GM20000 (cell line): ENCODE data around the gene ADAMTS19.
"Not testable (repeated sequence)": the region's sequence is repeated elsewhere in the genome, so short reads cannot be mapped to it uniquely, and the experiment has no call there.

ENCODE experiments used
- DNase-seq: peaks from one replicate; pipeline ENCODE4 v3.0.0; 2012; ENCODE audit warnings: low spot score
- TF ChIP-seq, protein P1 (sequence below): IDR thresholded peaks from 2 replicates; pipeline ENCODE4 v1.5.1; 2012; ENCODE audit warnings: mild to moderate bottlenecking, control low read depth; ENCODE audit errors: extremely low read depth, missing control alignments

The ADAMTS19 gene

DNA sequence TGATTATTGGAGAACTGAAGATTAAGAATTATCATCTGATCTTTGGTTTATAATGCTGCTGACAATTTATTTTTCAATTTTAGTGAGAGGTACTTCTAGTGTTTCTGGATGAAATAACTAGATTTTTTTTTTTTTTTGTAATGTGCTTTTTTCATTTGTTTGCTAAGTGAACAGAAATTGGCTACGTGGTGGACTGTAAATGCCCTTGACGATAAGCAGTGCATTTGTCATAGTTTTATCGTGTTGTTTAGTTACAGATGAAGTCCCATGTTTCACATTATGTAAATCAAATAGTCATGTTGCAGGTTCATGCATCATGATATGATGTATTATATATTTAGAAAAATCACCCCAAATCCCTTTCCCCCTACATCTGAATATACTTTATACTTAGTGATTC is 81.0 kb downstream of the ADAMTS19 start:
- DNase-seq, result no peak
- TF ChIP-seq, protein P1, sequence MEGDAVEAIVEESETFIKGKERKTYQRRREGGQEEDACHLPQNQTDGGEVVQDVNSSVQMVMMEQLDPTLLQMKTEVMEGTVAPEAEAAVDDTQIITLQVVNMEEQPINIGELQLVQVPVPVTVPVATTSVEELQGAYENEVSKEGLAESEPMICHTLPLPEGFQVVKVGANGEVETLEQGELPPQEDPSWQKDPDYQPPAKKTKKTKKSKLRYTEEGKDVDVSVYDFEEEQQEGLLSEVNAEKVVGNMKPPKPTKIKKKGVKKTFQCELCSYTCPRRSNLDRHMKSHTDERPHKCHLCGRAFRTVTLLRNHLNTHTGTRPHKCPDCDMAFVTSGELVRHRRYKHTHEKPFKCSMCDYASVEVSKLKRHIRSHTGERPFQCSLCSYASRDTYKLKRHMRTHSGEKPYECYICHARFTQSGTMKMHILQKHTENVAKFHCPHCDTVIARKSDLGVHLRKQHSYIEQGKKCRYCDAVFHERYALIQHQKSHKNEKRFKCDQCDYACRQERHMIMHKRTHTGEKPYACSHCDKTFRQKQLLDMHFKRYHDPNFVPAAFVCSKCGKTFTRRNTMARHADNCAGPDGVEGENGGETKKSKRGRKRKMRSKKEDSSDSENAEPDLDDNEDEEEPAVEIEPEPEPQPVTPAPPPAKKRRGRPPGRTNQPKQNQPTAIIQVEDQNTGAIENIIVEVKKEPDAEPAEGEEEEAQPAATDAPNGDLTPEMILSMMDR, result no peak

DNA sequence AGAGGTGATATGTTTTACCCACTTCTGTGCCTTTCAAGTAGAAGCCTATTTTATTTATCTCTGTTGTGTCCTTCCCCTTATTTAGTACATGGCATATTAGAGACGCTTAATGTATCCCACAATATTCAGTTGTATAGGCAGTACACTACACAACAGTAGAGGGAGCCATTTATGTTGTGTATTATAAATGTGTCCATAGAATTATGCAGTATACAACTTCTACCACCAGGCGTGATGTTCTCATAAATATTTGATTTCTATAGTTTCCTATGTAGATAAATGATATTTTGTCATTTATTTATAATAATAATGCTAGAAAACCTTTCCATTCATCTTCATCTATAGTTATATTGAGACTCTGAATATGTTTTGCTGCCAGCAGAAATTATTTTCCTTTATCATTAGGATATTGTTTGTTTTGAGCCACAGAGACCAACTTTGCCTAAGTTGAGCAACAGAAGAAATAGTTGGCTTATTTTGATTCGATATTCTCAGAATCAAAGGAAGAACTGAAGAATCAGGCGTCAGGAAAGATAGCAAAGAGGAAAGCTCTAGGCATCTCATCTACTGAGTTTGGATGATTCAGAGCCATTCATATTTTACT is 81.7 kb downstream of the ADAMTS19 start:
- DNase-seq, result no peak
- TF ChIP-seq, protein P1, result no peak

DNA sequence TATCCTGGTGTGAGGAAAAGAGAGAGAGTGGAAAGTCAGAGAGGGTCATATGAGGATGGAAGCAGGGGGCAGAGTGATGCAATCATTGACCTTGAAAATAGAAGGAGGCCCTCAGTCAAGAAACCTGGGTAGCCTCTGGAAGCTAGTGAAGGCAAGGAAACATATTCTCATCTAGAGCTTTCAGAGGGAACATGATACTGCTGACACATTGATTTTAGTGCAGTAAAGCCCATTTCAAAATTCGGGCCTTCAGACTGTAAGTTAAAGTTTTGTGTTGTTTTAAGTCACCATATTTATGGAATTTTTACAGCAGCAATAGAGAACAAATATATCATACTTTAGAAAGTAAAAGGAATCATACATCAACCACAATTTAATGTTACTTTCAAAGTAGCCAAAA is 87.0 kb downstream of the ADAMTS19 start:
- no peak for DNase-seq

DNA sequence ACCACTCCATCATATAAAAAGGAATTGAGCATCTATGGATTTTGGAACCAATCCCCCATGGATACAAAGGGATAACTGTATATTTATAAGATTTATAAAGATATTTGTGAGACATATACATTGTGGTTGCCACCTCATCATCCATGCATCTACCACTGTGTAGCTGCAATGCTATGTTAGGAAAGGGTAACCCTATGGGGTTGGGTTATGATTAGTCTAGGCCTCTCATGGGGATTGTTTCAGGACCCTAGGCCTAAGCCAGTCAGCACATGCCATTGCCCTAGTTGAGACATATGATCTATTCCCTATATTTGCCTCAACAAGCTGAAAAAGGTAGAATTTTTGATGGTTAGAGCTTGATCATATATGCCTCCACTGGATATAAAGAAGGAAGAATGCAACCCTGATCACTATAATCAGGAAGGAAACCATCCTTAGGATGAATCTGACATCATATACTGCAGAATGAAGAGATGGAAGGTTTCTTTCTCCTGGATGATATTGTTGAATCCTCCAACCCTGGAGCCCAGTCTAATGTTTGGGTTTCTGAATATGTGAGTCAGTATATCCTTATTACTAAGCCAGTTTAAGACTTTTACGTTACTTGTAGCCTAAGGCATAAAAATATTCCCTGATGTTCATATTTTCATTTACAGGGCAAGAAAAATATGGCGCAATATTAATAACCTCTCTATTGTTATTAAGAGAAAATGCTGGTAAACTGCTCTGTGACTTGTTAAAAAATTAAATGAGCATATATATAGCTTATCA is 94.2 kb downstream of the ADAMTS19 start:
- DNase-seq, result no peak
- TF ChIP-seq, protein P1, result no peak

More for the DNA sequence above, 87.0 kb downstream of the ADAMTS19 start:
- TF ChIP-seq, protein P1, result no peak

DNA sequence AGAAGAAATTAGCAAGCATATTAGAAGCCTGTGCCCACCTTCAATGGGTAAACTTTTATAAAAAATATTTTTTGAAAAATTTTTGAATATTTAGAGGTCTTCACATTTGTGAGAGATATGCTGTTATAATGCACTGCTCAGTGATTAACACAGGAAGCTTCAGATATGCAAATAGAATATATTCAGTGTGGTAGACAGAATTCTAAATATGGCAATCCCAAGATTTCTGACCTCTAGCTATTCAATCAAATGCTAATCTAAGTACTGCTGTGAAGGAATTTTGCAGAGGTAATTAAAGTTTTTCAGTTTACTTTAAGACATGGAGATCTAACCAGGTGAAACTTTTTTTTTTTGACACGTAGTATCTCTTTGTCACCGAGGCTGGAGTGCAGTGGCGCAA is 103.5 kb downstream of the ADAMTS19 start:
- no peak for DNase-seq
- TF ChIP-seq, protein P1, result no peak

DNA sequence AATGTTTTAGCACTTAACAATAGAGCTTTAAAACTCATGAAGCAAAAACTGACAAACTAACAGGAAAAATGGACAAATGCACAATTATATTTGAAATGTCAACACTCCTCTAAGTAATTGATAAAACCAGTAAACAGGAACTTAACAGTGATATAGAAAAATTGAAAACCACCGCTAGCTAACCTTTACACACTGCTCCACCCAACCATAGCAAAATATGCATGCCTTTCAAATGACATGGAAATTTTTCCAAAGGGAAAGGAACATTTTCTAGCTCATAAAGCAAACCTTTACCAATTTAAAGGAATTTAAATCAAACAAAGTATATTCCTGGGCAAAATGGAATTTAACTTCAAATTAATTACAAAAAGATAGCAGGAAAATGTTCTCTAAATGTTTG is 109.2 kb downstream of the ADAMTS19 start:
- DNase-seq, result no peak
- TF ChIP-seq, protein P1, result no peak

DNA sequence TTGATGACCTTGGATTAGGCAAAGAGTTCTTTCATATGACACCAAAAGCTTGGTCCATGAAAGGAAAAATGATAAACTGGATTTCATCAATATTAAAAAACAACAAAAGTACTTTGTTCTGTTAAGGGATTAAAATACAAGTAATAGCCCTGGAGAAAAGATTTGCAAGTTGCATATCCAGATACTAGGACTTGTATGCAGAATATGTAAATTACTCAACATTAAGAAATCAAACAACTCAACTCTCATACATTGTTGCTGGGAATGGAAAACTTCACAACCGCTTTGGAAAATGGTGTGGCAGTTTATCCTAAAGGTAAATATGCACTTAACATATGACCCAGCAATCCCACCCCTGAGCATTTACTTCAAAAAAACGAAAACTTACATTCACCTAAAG is 112.0 kb downstream of the ADAMTS19 start:
- DNase-seq, result no peak
- TF ChIP-seq, protein P1, result no peak

DNA sequence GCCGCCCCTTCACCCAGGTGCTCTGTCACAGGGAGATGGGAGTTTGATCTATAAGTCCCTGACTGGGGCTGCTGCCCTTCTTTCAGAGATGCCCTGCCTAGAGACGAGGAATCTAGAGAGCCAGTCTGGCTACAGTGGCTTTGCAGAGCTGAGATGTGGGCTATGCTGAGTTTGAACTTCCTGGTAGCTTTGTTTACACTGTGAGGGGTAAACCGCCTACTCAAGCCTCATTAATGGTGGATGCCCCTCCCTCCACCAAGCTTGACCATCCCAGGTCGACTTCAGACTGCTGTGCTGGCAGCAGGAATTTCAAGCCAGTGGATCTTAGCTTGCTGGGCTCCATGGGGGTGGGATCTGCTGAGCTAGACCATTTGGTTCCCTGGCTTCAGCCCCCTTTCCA is 124.4 kb downstream of the ADAMTS19 start:
- not testable (repeated sequence) for DNase-seq
